ENCODE data around the gene SKOR1.

- no peak for TF ChIP-seq CTCF (conservative IDR thresholded peaks at IDR 0.05 in 1 of 2, IDR thresholded peaks at IDR 0.05 in 1 of 2; ENCODE audit: extremely low read depth in 1 of 2, insufficient read depth in 1 of 2, low read depth in 1 of 2, low read length in 2 of 2)
- TF ChIP-seq EZH2 (IDR thresholded peaks at IDR 0.05; ENCODE audit: borderline replicate concordance, low read length): no peak
These were observed 12.1 kb upstream of the SKOR1 start for GRCh38 chr15:67813104-67813634.

All from mammary epithelial cell (primary cell).